H1 (cell line): Measurements from ENCODE around the gene MAD2L2. TPM values are rescaled to one million over a fixed set of nuclear protein-coding genes. Genes with fewer than 3 reads are reported as not detected.
A peak's percentile ranks its signal among the peaks of the same experiment; 100 is the strongest.

Experiments
- CHD2 ChIP-seq: IDR thresholded peaks from 2 replicates; pipeline ENCODE4 v1.6.1; 2012; ENCODE audit warnings: low read length, improper control_type of control experiment
- CTBP2 ChIP-seq: IDR thresholded peaks from 2 replicates; pipeline ENCODE4 v1.7.0; 2011; ENCODE audit warnings: borderline replicate concordance, mild to moderate bottlenecking, moderate library complexity, mixed read lengths, low read length; ENCODE audit not compliant: insufficient read depth, insufficient read length
- E2F6 ChIP-seq: IDR thresholded peaks from 2 replicates; pipeline ENCODE4 v1.6.1; 2012; ENCODE audit warnings: inconsistent platforms
- GABPA ChIP-seq: IDR thresholded peaks from 2 replicates; pipeline ENCODE4 v1.6.1; 2011; ENCODE audit warnings: mild to moderate bottlenecking, low read length, moderate library complexity, borderline replicate concordance; ENCODE audit not compliant: insufficient read depth
- HDAC2 ChIP-seq, 2 experiments: fragments of 300-600 bp in 1 of 2; sonication (generic) in 1 of 2; IDR thresholded peaks; 2 replicates each; pipeline ENCODE4 v1.6.1; 2011 to 2012; ENCODE audit warnings: low read depth in 2 of 2, low read length in 2 of 2, mild to moderate bottlenecking in 2 of 2, moderate library complexity in 2 of 2, borderline replicate concordance in 1 of 2, inconsistent platforms in 1 of 2
- JUN ChIP-seq: IDR thresholded peaks from 2 replicates; pipeline ENCODE4 v1.6.1; 2011; ENCODE audit warnings: low read depth, mild to moderate bottlenecking, improper control_type of control experiment, low read length
- KDM4A ChIP-seq: IDR thresholded peaks from one replicate; pipeline ENCODE4 v1.7.1; 2012; ENCODE audit warnings: low read depth, mild to moderate bottlenecking, moderate library complexity, low read length, inconsistent platforms; ENCODE audit not compliant: severe bottlenecking
- MAFK ChIP-seq: IDR thresholded peaks from 2 replicates; pipeline ENCODE4 v1.6.1; 2012; ENCODE audit warnings: low read depth, mild to moderate bottlenecking, improper control_type of control experiment, low read length
- POLR2A ChIP-seq, 2 experiments: IDR thresholded peaks; 1 replicate in 1 of 2; 2 replicates in 1 of 2; pipeline ENCODE4 v1.6.1; 2011; ENCODE audit warnings: low read depth in 2 of 2, low read length in 2 of 2, mild to moderate bottlenecking in 2 of 2; ENCODE audit errors: control extremely low read depth in 1 of 2
- RBBP5 ChIP-seq: IDR thresholded peaks from 2 replicates; pipeline ENCODE4 v1.7.1; 2012; ENCODE audit warnings: low read depth, mild to moderate bottlenecking, inconsistent platforms, low read length, moderate library complexity, borderline replicate concordance
- SIRT6 ChIP-seq: IDR thresholded peaks from one replicate; pipeline ENCODE4 v1.7.1; 2012; ENCODE audit warnings: low read length, inconsistent platforms
- SP1 ChIP-seq: IDR thresholded peaks from 2 replicates; pipeline ENCODE4 v1.6.1; 2011; ENCODE audit warnings: low read depth, low read length
- SP4 ChIP-seq: IDR thresholded peaks from 2 replicates; pipeline ENCODE4 v1.6.1; 2012; ENCODE audit warnings: low read length, inconsistent platforms
- SRF ChIP-seq: IDR thresholded peaks from 2 replicates; pipeline ENCODE4 v1.6.1; 2011; ENCODE audit warnings: mild to moderate bottlenecking, low read depth, low read length, moderate library complexity
- TAF1 ChIP-seq: IDR thresholded peaks from 2 replicates; pipeline ENCODE4 v1.6.1; 2011; ENCODE audit warnings: mild to moderate bottlenecking, low read depth, low read length
- TCF12 ChIP-seq: IDR thresholded peaks from 2 replicates; pipeline ENCODE4 v1.6.1; 2011; ENCODE audit warnings: low read depth, mild to moderate bottlenecking, low read length
- TEAD4 ChIP-seq: IDR thresholded peaks from 2 replicates; pipeline ENCODE4 v1.6.1; 2012; ENCODE audit warnings: low read depth, low read length, inconsistent platforms, mixed read lengths
- YY1 ChIP-seq: IDR thresholded peaks from 2 replicates; pipeline ENCODE4 v1.6.1; 2011; ENCODE audit warnings: low read depth, mild to moderate bottlenecking, low read length
- ZNF274 ChIP-seq: IDR thresholded peaks from 2 replicates; pipeline ENCODE4 v1.7.0; 2012; ENCODE audit warnings: low read length, borderline replicate concordance; ENCODE audit errors: extremely low read depth
- polyA plus RNA-seq, 7 experiments: library from polyadenylated mRNA; depleted of rRNA in 3 of 7; stranded (reverse) in 5 of 7; unstranded in 2 of 7; fragments of >200 nt in 5 of 7; fragments of 200-250 nt in 2 of 7; gene quantifications; 1 replicate in 5 of 7; 2 replicates in 1 of 7; 4 replicates in 1 of 7; pipeline versions ENCODE4 v1.2.1 to v1.2.3, GENCODE V29; 2011 to 2013; ENCODE audit warnings: missing spikeins in 2 of 7, mixed read lengths in 2 of 7
- total RNA-seq: library from RNA; stranded (reverse); fragmentation: NEBNext Ultra II Directional; extraction: Animal tissue kit (Norgen Biotek cat#: 25700); gene quantifications from 2 replicates; pipeline ENCODE4 v1.2.1, GENCODE V29; 2021
- TF ChIP-seq, protein P1 (sequence below), 3 experiments: IDR thresholded peaks; 1 replicate in 2 of 3; 2 replicates in 1 of 3; pipeline versions ENCODE4 v1.5.1 to v1.6.1; 2011; ENCODE audit warnings: low read length in 3 of 3, mild to moderate bottlenecking in 3 of 3, inconsistent platforms in 2 of 3, low read depth in 1 of 3, moderate library complexity in 1 of 3; ENCODE audit not compliant: insufficient read depth in 1 of 3; ENCODE audit errors: control extremely low read depth in 1 of 3

MAD2L2 gene
- total and polyA plus RNA-seq, 2 of the 8 experiments (the other 6 are each of a cell fraction or from before 2014, with no cell fraction given) = 310 to 469 TPM

DNA sequence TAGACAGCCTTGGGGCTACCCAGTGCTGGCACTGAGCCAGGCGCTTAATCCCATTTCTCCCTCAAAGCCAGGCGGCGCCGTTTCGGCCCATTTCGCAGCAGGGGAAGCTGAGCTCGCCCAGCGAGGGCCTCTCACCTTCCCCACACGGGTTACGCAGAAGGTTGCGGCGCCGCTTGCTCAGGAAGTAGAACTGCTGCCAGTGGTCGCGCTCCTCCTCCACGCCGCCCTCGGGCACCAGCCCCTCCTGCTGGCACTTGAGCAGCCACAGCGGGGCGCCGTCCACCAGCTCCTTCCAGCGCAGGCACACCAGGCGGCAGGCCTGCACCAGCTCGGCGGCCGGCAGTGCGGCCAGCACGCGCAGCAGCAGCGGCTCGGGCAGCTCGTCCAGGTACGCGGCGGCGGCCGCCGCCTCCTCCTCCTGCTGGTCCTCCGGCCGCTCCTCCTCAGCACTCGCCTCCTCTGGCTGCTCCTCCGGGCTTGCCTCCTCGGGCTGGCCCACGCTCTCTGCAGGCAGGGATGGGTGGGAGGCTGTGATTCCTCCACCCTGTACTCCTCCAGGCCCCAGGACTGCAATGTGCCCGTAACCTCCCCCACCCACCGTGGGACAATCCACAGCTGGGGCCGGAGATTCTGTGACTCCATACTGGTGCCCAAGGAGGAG lies 30.5 kb downstream of the MAD2L2 start (continued):
- no peak; the same call in 1 of the 2 replicates for TF ChIP-seq E2F6
- TF ChIP-seq HDAC2 (IDR thresholded peaks at IDR 0.05; ENCODE audit: borderline replicate concordance in 1 of 2, low read depth in 2 of 2, low read length in 2 of 2) = peak in 1 of 2 experiments; percentile 65; a peak in 1 of 4 replicates
- no peak for TF ChIP-seq GABPA
- TF ChIP-seq SIRT6 = no peak
- TF ChIP-seq TEAD4 = no peak
- TF ChIP-seq, protein P1, sequence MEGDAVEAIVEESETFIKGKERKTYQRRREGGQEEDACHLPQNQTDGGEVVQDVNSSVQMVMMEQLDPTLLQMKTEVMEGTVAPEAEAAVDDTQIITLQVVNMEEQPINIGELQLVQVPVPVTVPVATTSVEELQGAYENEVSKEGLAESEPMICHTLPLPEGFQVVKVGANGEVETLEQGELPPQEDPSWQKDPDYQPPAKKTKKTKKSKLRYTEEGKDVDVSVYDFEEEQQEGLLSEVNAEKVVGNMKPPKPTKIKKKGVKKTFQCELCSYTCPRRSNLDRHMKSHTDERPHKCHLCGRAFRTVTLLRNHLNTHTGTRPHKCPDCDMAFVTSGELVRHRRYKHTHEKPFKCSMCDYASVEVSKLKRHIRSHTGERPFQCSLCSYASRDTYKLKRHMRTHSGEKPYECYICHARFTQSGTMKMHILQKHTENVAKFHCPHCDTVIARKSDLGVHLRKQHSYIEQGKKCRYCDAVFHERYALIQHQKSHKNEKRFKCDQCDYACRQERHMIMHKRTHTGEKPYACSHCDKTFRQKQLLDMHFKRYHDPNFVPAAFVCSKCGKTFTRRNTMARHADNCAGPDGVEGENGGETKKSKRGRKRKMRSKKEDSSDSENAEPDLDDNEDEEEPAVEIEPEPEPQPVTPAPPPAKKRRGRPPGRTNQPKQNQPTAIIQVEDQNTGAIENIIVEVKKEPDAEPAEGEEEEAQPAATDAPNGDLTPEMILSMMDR (IDR thresholded peaks at IDR 0.05; ENCODE audit: control extremely low read depth in 1 of 3, insufficient read depth in 1 of 3, low read depth in 1 of 3, low read length in 3 of 3) = peak in 2 of 3 experiments; percentile 41 to 45; a peak in 3 of 4 replicates
- TF ChIP-seq CTBP2 = peak; percentile 79
- TF ChIP-seq KDM4A = peak; percentile 35
- TF ChIP-seq SP1 = no peak
- TF ChIP-seq TCF12 = no peak
- no peak for TF ChIP-seq JUN
- no peak for TF ChIP-seq POLR2A (IDR thresholded peaks at IDR 0.05; ENCODE audit: control extremely low read depth in 1 of 2, low read depth in 2 of 2, low read length in 2 of 2)
- no peak for TF ChIP-seq TAF1
- TF ChIP-seq MAFK = no peak
- no peak for TF ChIP-seq ZNF274
- TF ChIP-seq SP4 = no peak
- 0 out of 2 replicates have a peak, but pooled peaks have one; percentile 55 for TF ChIP-seq RBBP5
- no peak for TF ChIP-seq YY1
- no peak for TF ChIP-seq SRF
- TF ChIP-seq CHD2 = no peak
